Islet of Langerhans (tissue), 1 donor: ENCODE data around the gene TMEM117.
"Not testable (repeated sequence)": the region's sequence is repeated elsewhere in the genome, so short reads cannot be mapped to it uniquely, and the experiment has no call there.

ENCODE experiments used
- FAIRE-seq: peaks from one replicate; lab custom pipeline; 2011; peaks lifted over from hg19 to GRCh38; lab: Jason Lieb, UNC

The TMEM117 gene

DNA sequence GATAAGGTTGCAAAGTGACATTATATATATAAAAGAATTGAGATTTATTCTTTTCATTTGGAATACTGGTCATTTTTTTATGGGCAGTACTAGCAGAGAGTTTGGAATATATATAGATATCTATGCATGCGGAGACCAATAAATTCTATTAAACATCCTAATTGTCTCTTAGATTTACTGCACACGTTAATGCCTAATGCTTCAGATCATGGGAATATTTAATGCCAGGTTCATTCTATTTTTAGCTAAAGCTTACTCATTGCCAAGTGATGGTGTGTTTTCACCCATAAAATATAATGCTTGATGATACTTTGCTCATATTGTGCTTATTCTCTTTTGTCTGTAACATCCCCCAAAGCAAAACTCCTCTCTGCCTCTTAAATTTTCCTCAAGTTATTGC is 264.4 kb downstream of the TMEM117 start:
- no peak for FAIRE-seq

DNA sequence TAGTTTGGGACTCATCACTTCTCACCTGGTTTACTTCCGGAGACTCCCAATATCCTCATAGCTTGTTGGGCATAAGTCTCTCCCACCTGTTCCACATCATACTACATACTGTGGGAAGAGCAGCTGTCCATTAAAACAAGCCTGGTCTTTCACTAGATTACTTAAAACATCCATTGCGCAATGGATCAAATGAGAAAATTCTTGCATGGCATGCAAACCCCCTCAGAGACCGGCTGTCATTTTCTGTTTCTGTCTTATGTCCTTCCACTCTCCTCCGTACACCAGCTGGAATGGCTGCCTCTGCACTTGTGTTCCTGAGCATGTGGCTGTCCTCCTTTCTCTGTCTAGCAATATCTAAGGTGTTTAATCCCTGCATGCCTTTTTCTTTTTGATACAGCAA is 265.6 kb downstream of the TMEM117 start:
- FAIRE-seq = no peak

DNA sequence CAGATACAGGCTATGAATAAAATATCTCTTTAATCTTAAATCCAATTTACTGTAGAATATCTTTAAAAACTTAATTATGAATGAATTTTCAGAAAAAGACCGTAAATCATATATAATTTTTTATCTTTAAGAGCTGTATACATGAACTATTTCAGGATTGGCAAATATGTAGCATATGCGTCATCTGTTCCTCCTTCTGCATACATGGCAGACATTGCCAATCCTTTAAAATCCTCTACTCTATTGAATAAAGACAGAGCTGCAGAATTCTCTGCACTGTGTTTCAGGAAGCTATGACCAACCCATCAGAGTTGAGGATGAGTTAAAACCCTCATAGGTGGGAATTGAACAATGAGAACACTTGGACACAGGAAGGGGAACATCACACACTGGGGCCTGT is 279.0 kb downstream of the TMEM117 start:
- no peak for FAIRE-seq

DNA sequence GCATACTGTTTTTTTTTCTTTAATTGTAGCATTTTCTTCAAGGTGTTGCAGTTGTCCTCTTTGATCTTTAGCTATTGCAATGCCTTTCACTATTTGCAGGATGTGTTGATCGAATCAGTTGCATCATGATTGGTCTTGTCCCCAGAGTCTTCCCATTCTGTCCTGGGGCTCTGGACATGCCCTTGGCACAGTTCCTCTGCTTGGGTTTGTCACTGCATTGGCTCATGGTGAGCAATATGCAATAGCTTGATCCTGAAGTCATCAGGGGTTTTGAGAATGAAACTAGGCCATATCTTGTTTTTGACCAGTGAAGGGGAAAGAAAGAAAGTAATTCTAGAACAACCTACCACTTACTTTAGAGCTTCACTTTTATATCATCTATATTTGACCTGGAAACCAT is 281.5 kb downstream of the TMEM117 start:
- FAIRE-seq = no peak

DNA sequence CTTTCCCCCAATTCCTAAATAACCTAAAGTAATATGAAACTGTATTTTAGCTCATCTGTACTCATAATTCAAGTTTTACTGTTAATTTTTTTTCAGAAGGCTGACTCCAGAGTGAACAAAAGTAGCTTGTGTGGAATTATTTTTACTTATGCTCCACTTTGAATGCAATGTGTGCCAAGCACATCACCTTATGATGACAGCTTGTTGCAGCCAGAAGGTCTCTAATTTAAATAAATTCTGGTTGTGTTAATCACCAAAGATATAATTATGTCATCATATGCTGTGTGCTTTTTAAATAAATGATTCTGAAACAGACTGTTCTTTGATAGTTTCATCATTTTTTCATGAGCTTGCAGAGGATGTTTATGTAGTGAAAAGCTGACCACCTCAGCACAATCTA is 283.1 kb downstream of the TMEM117 start:
- FAIRE-seq = no peak

DNA sequence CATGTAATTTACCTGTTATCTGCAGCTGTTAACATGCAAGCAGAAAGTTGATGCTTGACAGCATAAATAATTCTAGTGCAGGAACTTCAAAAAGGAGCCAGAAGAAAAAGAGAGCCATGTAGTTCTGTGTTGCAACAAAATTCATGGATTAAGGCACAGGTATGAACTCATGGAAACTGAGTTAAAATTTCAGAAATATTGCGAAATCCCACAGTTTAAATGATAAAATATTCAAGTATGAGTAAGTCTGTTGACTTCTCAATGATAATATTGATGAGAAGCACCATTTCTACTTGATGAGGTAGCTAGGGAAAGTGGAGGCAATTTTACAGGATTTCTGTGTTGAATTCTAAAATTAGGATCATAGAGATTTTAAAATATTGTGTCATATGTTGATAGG is 290.9 kb downstream of the TMEM117 start:
- no peak for FAIRE-seq

DNA sequence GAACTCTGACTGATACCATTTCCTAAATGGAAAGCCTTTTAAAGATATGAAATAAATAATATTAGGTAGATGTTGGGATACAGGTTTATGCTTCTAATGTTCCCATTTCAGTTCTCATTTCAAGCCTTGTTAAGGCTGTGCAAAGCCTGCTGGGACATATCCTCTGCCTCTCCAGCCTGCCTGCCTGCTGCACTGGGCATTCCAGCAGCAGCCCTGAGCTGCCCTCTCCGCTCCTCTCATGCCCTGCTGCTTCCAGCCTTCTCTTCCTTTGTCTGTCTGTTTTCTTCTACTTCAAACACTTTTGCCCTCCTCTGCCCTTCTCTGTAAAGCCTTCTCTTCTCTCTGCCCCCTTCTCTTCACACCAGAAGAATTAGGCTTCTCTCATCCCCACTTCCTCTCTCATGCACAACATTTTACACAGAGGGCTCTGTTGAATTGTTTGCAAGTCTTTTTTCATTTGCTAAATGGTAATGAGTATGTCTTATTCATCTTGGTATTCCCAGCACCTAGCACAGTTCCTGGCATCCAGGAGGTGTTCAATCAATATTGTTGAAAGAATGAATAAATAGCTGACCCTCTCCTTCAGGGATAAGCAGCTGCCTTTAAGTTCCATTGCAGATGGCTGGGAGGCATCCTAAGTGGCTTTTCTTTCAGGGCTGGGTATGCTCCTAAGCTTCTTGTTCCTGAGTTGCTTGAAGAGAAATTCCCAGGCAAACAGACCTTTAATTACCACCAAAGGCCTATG is 292.3 kb downstream of the TMEM117 start:
- no peak for FAIRE-seq

DNA sequence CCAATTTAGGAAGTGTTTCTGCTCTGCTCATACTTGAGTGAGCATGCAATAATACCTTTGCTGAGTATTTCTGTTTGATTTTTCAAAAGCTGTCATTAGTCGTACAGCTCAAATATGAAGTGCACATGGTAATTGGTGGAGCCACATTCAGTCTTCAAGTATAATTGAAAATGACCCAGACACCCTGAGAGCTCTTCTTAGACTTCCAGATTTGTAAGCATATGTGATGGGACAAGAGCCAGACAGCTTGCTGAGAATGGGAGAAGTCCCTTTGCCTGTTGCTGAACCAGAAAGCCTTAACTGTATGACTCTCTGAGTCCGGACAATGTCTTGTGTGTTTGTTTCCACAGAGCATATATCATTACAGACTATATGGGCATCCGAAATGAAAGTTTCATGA is 307.3 kb downstream of the TMEM117 start:
- FAIRE-seq = no peak

DNA sequence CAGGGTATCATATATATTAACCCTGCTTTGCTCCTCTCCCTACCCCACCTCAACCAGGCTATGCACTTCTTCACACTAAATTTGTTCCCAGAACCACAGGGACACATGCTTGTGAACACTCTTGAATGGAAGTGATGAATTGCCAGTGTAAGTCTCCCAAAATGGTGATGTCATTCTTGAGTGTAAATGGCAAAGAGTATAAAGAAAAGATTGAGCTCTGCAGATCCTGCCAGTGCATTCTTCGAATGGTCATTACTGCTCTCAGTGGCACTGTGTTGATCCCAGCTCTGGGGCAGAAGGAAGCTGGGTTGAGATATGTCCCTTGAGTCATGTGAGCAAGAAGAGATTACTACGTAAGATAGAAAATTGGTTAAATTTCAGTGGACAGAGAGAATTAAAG is 313.1 kb downstream of the TMEM117 start:
- no peak for FAIRE-seq

DNA sequence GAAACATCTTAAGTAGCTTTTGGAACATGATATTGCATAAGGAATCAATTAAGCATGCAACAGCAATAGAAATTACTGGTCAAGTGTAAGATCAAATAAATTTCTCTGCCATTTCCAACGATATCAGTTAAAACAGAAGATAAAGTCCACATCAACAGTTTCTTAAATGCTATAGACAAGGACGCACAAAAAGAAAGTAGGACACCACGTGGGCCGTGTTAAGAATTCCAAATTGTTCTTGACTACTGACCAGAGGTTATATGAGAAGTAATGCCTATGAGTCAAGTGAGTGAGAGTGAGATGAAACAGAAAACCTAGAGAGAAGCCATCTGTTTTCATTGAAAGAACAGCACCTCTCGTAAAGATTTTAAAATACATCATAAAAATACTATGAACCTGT is 318.2 kb downstream of the TMEM117 start:
- no peak for FAIRE-seq

DNA sequence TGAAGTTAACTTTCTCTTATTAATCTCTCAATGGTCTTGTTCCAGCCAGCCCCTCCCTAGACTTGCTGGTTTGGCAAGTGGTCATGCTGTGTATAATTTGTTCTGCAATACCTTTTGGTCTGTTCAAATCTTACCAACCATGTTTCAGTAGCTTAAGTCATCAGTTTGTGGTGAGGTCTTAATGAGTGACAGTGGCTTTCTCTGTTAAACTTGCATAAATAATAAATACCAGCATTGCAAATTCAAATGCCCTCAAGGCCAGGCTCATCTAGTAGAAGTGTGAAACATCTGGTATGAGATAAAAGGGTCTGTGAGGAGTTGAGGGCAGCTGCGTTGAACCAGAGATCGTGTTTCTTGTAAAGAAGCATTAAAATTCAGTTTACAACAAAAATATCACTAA is 319.5 kb downstream of the TMEM117 start:
- no peak for FAIRE-seq

DNA sequence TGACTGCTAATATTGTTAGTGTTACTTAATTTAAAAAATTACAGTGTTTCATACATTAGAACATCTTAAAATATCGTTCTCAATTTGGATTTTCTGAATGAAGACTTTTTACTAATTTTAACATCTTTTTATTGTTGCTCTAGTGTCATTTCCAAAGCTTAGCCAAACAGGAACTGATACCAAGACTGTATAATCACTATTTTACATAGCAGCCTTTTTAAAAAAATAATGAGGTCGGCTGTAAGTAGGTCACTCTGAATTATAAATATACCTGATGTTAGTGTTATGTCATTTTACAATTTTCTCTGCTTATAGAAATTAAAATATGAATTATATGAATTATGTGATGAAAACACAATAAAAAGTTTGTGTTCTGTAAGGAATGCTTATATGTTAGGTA is 321.5 kb downstream of the TMEM117 start:
- no peak for FAIRE-seq

DNA sequence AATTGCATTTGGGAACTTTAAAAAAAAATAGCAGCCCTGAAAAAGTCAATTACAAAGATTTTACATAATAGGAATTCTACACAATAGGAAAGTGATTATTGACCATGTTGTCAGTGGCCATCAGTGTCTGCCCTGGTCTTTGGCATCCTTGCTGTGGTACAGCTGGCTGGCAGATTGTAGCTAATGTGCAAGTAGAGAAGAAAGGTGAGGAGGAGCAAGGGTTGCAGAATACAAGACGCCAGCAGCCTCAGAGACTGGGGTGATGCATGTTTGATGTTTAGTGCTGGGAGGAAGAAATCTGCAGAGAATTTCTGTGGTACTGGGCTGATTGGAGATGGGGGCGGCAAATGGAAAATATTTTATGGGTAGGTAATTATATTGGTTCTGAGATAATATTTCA is 322.9 kb downstream of the TMEM117 start:
- FAIRE-seq = no peak

DNA sequence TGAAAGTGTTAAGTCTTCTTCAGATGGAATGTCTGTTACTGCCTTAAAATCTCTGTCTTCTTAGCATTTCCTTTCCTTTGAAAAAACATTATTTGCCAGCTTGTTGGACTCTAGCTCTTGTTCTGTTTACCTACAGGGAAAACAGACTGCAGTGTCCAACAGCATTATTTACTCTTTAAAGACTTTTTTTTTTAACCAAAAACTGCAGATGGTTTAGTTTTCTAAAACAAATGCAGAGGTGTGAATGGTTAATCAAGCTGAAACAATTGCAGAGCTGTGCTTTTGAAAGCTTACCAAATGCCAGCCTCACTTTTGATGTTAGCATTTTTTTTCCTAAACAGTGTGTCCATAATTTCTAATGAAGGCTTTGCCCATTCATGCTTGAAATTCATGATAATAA is 323.3 kb downstream of the TMEM117 start:
- FAIRE-seq = peak; percentile 93

DNA sequence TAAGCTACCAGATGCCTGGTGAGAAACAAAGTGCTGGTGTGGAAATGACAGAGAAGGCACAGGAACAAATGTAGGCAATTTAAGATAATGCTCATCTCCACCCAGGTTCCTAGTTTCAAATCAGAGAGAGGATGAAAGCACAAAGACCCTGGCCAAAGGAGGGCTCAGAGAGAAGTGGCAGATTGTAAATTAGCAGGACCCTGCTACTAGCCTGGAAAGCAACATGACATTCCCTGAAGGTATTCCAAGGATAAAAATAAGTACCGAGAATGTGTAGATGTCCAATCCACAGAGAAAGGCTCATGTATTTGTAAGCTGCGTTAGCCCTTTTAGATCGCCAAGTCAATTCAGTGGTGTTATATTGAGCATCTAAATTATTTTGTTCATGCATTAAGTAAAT is 324.0 kb downstream of the TMEM117 start:
- no peak for FAIRE-seq

DNA sequence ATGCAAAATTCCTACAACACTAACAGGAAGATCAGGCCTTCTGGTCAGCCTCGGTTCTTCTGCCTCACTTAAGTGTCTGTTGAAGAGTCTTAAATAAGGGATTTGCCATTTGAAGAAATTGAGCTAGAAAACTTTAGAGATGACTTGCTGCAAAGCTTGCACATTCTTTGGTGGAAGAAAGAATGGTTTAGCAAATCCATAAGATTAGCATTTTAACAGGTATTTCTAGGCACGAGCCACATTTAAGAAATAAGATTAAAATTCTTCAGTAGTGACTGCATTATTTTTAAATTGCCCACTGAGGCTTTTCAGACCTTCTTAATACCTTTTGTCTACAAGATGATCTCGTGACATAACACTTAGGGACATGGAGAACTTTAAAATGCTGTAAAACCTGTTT is 327.1 kb downstream of the TMEM117 start:
- FAIRE-seq = no peak

DNA sequence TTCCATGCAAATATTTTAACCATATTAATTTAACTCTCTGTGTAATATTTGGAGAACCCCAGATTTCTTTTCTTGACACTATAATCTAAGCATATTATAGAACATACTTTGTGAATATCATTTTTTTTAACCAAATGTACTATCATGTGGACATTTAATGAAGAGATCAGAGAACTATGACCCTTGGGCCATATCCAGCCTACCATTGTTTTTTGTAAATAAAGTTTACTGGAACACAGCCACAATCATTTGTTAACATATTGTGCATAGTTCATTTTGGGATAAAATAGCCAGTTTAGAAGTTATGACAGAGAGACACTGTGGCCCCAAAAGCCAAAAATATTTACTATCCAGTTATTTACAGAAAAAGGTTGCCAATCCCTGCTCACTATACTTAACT is 338.2 kb downstream of the TMEM117 start:
- no peak for FAIRE-seq

DNA sequence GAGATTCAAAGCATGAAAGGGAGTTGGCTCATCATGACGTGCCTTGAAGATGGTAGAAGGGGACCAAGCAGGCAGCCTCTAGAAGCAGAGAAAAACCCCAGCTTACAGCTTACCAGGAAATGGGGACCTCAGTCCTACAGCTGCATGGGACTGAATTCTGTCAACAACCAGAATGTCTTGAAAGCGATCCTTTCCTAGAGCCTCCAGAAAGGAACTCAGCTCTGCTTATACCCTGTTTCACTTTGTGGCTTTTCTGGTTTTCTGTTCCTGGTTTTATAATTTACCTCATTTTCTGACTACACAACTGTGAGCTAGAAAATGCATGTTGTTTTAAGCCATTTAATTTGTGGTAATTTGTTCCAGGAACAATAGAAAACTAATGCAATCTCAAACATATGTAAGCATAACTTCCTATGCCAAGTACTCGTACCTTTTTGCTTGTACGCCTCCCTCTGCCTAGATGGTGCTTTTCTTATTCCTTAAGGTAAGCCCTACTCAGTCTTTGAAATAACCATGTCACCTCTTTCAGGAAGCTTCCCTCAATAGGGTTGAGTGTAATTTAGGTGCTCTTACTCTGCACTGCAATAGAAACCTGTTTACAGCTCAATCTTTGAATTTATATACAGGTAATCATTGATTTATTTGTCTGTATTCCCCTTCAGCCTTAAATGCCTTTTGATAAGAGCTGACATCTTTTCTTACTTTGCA is 348.8 kb downstream of the TMEM117 start:
- FAIRE-seq = no peak

DNA sequence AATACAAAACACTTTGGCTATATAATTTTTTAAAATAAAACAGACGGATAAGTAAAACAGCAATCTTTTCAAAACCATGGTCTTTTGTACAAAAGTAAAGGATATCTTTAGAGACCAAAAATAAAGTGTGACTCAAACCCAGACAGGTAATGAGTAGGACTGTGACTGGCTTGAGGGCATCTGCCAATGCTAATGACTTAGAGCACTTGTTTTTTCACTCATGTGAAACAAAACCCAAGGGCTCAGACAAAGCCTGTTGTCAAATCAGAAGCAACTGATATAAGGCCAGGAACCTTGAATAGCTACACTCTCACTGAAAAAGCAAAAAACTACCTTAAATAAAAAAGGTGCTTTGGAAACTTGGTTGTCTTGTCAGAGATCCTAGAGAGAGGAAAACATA is 357.4 kb downstream of the TMEM117 start:
- no peak for FAIRE-seq

DNA sequence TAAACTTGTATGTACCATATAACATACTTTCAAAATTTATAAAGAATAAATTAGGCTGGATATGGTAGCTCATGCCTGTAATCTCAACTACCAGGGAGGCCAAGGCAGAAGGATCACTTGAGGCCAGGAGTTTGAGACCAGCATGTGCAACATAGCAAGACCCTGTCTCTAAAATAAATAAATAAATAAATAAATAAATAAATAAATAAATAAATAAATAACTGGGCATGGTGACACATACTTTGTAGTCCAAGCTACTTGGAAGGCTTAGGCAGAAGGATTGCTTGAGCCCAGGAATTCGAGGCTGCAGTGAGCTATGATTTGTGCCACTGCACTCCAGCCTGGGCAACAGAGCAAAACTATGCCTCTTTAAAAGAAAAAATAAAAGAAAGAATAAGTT is 359.8 kb downstream of the TMEM117 start:
- FAIRE-seq = not testable (repeated sequence)

DNA sequence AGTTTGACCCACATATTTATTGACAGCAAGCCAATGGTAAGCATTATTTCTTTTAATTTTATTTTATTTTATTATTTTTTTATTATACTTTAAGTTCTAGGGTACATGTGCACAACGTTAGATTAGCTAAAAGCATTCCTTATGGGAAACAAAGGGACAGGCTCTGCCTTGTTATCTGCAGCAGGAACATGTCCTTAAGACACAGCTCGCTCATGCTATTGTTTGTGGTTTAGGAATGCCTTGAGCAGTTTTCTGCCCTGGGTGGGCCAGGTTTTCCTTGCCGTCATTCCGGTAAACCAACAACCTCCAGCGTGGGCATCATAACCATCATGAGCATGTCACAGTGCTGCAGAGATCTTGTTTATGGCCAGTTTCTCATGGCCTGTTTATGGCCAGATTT is 370.2 kb downstream of the TMEM117 start:
- FAIRE-seq = no peak

DNA sequence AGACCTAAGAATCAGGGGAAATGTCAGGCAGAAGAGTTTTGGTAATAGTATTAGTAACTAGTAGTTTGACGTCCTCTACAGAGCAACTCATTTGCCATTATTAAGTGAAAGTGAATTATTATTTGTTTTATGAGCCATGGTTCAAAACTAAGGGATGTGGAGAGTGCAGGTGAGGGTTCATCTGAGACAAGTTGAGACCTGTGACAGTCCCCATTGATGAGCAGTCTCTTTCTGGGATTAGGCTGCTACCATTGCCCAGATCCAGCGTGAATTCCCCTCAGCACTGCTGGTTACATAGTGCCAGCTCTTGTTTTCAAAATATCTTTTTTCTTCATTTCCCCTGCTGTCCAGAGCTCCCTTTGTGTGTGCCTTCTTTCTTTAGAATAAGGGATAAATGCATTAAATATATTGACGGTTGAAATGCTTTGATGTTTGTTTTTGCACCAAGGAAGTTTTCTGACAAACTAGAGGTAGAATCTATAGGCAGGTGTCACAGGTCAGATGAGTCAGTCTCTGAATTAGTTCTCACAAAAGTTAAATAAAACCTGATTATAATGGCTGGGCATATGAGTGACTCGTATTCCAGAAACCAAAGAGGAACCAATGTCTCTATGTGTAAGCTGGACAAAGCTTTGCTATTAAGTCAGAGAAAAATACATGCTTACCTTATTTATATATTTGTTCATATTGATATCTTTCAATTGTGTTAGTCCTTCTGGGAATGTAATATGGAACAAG is 381.4 kb downstream of the TMEM117 start:
- no peak for FAIRE-seq

DNA sequence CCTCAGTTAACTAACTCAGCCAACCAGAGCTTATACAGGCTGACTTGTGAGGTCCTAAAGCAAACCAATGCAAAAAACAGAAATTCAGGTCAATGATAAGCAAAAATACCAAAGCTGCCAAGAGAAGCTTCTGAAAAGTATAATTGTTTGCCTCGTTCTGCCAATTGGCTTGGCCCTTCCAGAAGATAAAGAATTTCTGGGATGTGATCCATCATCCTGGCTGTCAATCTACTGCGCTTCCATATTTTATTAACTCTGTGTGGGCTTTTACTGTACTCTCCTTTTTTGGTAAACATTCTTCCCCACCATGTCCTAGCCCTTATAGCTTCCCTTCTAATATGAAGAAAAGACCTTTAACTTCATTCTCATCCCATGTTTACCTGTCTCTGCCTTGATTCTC is 387.9 kb downstream of the TMEM117 start:
- no peak for FAIRE-seq
